GM12864 (cell line): ENCODE data around the gene BICC1.

Experiments used
- DNase-seq: peaks from one replicate; pipeline ENCODE4 v3.0.0-alpha.2; 2011; ENCODE audit warnings: low read depth
- H3K4me3 ChIP-seq: 2 replicates; pipeline ENCODE4 v1.5.1; 2011; ENCODE audit warnings: mild to moderate bottlenecking, low read depth, low read length, control low read depth
- CTCF ChIP-seq: IDR thresholded peaks from 2 replicates; pipeline ENCODE4 v1.5.1; 2011; ENCODE audit warnings: low read depth, mild to moderate bottlenecking, moderate library complexity, low read length, control low read depth, inconsistent platforms; ENCODE audit errors: missing control alignments

The BICC1 gene

GRCh38 chr10:58518775-58519174 is 6.1 kb downstream of the BICC1 start:
- no peak overlapping the region for H3K4me3 ChIP-seq
- no peak for DNase-seq
- no peak for TF ChIP-seq CTCF

DNA sequence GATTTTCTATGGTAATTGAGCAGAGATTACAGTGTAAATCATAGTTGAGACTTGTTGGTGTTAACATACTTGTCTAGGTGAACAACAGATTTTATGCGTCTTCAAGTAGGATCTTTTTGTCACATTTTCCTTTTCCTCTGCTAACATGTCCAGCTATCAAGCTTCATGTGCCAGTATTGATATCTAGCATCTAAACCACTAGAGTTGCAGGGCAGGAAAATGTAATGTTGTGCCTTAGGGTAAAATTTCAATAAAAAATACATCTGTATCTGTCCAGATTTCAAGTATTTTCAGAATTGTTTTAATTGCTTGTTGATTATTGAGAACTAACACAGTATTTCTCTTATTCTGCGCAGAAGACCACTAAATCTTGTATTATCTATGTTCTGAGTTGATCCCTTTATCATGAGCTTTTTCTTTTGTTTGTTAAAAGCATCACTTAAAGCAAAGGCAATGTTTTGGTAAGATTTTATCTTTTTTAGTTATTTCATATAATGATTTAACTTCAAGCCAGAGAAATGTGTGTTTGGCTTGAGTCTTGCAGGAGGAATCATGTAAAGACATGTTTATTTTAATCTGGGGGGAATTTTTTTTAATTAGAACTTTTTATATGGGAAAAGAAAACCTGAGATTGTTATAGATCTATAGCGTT is 16.5 kb downstream of the BICC1 start:
- H3K4me3 ChIP-seq = no peak overlapping the region
- DNase-seq = no peak
- TF ChIP-seq CTCF = no peak

GRCh38 chr10:58531084-58531695 is 18.5 kb downstream of the BICC1 start:
- TF ChIP-seq CTCF = peak; percentile 81
- DNase-seq = peak; percentile 27
- no peak overlapping the region for H3K4me3 ChIP-seq

DNA sequence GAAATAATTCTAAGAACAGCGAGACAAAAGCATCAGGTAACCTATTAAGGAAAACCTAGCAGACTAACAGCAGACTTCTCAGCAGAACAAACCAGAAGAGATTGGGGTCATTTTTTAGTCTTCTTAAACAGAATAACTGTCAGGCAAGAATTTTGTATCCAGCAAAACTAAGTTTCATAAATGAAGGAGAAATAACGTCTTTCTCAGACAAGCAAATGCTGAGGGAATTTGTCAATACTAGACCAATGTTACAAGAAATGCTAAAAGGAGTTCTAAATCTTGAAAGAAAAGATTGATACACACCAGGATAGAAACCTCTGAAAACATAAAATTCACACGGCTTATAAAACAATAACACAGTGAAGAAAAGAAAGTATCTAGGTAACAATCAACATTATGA is 22.6 kb downstream of the BICC1 start:
- DNase-seq = no peak
- no peak overlapping the region for H3K4me3 ChIP-seq
- no peak for TF ChIP-seq CTCF

GRCh38 chr10:58543141-58543540 is 30.5 kb downstream of the BICC1 start:
- no peak overlapping the region for H3K4me3 ChIP-seq
- no peak for TF ChIP-seq CTCF
- no peak for DNase-seq

DNA sequence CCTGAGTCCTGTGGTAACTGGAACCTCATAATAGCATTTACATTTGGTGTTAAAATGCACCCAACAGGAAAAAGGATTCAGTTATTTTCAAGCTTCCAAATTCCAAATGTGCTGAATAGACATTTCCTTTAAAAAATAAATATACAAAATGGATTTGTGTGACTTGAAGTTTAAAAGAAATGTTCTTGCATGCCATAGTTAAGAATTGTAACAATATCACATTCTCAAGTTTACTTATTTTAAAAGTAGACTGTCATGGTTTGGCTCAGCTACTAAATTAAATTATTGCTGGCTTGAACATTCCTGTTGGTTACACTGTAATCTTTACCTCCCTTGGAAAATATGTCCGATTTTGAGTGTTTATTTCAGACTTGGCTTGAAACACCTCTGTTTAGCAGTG is 31.5 kb downstream of the BICC1 start:
- no peak for DNase-seq
- TF ChIP-seq CTCF = no peak
- no peak overlapping the region for H3K4me3 ChIP-seq

DNA sequence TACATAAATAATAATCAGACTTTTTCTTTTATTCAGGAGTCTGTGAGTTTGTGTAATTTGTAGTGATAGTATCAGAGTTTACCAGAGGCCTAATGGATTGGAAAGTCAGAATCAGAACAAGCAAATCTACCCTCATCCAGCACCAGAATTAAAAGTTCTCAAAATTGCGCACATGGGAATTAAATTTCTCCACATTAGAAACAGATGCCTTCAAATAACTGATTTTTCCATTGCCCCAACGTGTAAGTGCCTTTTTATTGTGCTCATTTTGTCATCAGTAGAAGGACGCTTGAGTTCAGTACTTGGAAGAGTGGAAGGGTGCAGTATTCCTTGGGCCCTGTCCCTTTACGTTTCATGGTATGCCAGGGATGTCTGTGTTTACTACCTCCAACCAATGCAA is 32.8 kb downstream of the BICC1 start:
- no peak for DNase-seq
- no peak overlapping the region for H3K4me3 ChIP-seq

More for the DNA sequence above, 32.8 kb downstream of the BICC1 start:
- no peak for TF ChIP-seq CTCF
